BLaER1 (cell line): Measurements from ENCODE around the gene HCAR1.
"Not testable (repeated sequence)": the region's sequence is repeated elsewhere in the genome, so short reads cannot be mapped to it uniquely, and the experiment has no call there.

Experiments
- H3K27ac ChIP-seq: shearing (Covaris generic); formaldehyde crosslinking; 2 replicates; pipeline ENCODE4 v1.8.1; 2022
- H3K27me3 ChIP-seq: shearing (Covaris generic); formaldehyde crosslinking; 2 replicates; pipeline ENCODE4 v1.8.1; 2022
- H3K36me3 ChIP-seq: shearing (Covaris generic); formaldehyde crosslinking; 2 replicates; pipeline ENCODE4 v1.8.1; 2022
- H3K4me1 ChIP-seq: shearing (Covaris generic); formaldehyde crosslinking; 2 replicates; pipeline ENCODE4 v1.8.1; 2022
- H3K4me2 ChIP-seq: shearing (Covaris generic); formaldehyde crosslinking; 2 replicates; pipeline ENCODE4 v1.8.1; 2022
- H3K4me3 ChIP-seq: shearing (Covaris generic); formaldehyde crosslinking; 2 replicates; pipeline ENCODE4 v1.8.1; 2022
- H3K9ac ChIP-seq: shearing (Covaris generic); formaldehyde crosslinking; 2 replicates; pipeline ENCODE4 v1.8.1; 2022
- H3K9me3 ChIP-seq: shearing (Covaris generic); formaldehyde crosslinking; 2 replicates; pipeline ENCODE4 v1.8.1; 2022
- H4K20me1 ChIP-seq: shearing (Covaris generic); formaldehyde crosslinking; 2 replicates; pipeline ENCODE4 v1.8.1; 2022
- Cebpa-rat ChIP-seq: shearing (Covaris generic); IDR thresholded peaks from 2 replicates; pipeline ENCODE4 v1.8.1; 2022

Gene HCAR1

DNA sequence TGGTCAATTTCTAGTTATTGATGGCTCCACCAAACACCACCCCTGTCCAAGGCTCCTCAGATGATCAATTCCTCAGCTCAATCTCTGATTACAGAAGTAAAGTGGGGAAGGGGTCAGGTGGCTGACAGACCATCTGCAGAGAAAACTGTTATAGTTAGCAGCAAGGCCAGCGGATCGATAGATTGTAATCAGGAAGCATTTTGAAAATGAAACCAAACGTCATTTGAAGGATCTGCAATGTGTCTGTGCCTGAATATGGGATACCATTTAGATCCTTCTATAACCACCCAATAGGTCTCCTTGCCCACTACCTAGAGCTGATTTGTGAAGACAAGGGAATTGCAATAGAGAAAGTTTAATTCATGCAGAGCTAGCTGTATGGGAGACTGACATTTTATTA is 39.1 kb downstream of the HCAR1 start:
- TF ChIP-seq Cebpa-rat, result no peak
- no peaks in the 10 kb centered on the region for H3K27me3 ChIP-seq
- no peaks in the 10 kb centered on the region for H3K36me3 ChIP-seq
- 0 out of 2 replicates have a peak, but pooled peaks cover 5% of the 10 kb centered on the region for H3K4me1 ChIP-seq
- H3K4me2 ChIP-seq, result no peak overlapping the region
- no peak overlapping the region for H3K4me3 ChIP-seq
- no peak overlapping the region for H3K27ac ChIP-seq
- no peaks in the 10 kb centered on the region for H4K20me1 ChIP-seq
- H3K9ac ChIP-seq, result no peak overlapping the region
- no peaks in the 10 kb centered on the region for H3K9me3 ChIP-seq

DNA sequence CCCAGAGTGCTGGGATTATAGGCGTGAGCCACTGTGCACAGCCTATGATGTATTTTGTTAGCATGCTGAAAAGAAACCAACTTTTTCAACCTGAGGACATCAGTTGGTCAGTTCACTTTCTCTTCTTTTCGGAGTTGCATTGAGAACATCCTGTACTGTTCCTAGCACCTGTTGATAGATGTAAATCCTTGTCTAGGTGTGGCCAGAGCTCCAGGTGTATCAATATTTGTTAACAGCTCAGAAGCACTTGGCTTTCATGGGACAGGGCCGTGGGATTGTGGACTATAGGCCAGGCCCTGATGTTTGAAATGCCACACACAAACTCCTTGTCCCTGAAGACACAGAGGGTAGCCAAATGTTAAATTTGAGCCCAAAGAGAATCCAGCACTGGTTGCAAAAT is 42.4 kb downstream of the HCAR1 start:
- TF ChIP-seq Cebpa-rat, result no peak
- no peaks in the 10 kb centered on the region for H3K27me3 ChIP-seq
- no peak overlapping the region for H3K27ac ChIP-seq
- H3K36me3 ChIP-seq, result no peaks in the 10 kb centered on the region
- no peaks in the 10 kb centered on the region for H4K20me1 ChIP-seq
- 0 out of 2 replicates have a peak, but pooled peaks cover 5% of the 10 kb centered on the region for H3K4me1 ChIP-seq
- no peaks in the 10 kb centered on the region for H3K9me3 ChIP-seq
- H3K9ac ChIP-seq, result no peak overlapping the region
- no peak overlapping the region for H3K4me2 ChIP-seq
- no peak overlapping the region for H3K4me3 ChIP-seq

DNA sequence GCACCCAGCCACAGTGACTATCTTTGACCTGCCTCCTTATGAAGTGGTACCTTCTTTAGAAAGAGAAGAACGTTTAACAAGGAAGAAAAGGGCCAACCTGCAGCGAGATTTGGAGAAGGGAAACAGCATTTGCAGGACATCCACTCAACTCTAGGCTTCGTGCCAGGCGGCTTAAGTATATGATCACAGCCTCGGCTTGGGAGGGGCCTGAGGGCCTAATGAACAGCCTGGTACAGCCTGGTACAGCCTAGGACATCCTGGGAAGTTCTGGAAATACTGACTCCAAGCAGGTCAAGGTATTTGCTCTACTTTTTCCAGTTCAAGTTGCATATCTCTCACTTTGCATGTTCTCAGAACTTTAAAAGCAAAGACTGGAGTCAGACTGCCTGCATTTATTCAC is 43.6 kb downstream of the HCAR1 start:
- TF ChIP-seq Cebpa-rat, result no peak
- H3K36me3 ChIP-seq, result no peaks in the 10 kb centered on the region
- no peak overlapping the region for H3K9ac ChIP-seq
- H4K20me1 ChIP-seq, result no peaks in the 10 kb centered on the region
- no peaks in the 10 kb centered on the region for H3K9me3 ChIP-seq
- H3K4me3 ChIP-seq, result no peak overlapping the region
- 0 out of 2 replicates have a peak, but pooled peaks cover 5% of the 10 kb centered on the region for H3K4me1 ChIP-seq
- no peak overlapping the region for H3K27ac ChIP-seq
- no peaks in the 10 kb centered on the region for H3K27me3 ChIP-seq
- no peak overlapping the region for H3K4me2 ChIP-seq

DNA sequence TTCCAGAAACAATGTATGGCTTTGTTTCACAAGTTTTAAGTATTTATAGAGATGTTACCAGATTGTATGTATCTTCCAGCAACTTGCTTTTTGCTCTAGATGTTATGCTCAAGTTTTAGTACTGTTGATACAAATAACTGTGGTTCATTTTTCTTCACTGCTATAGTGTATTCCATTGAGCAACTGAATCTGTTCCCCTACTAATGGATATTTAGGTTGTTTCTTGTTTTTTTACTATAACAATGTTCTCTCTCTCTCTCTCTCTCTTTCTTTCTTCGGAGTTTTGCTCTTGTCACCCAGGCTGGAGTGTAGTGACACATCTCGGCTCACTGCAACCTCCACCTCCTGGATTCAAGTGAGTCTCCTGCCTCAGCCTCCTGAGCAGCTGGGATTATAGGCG is 44.1 kb downstream of the HCAR1 start:
- H3K9ac ChIP-seq, result no peak overlapping the region
- no peaks in the 10 kb centered on the region for H3K36me3 ChIP-seq
- no peak for TF ChIP-seq Cebpa-rat
- 0 out of 2 replicates have a peak, but pooled peaks cover 4% of the 10 kb centered on the region for H3K4me1 ChIP-seq
- H3K4me3 ChIP-seq, result no peak overlapping the region
- H4K20me1 ChIP-seq, result no peaks in the 10 kb centered on the region
- H3K27me3 ChIP-seq, result no peaks in the 10 kb centered on the region
- H3K4me2 ChIP-seq, result no peak overlapping the region
- H3K27ac ChIP-seq, result no peak overlapping the region
- no peaks in the 10 kb centered on the region for H3K9me3 ChIP-seq

DNA sequence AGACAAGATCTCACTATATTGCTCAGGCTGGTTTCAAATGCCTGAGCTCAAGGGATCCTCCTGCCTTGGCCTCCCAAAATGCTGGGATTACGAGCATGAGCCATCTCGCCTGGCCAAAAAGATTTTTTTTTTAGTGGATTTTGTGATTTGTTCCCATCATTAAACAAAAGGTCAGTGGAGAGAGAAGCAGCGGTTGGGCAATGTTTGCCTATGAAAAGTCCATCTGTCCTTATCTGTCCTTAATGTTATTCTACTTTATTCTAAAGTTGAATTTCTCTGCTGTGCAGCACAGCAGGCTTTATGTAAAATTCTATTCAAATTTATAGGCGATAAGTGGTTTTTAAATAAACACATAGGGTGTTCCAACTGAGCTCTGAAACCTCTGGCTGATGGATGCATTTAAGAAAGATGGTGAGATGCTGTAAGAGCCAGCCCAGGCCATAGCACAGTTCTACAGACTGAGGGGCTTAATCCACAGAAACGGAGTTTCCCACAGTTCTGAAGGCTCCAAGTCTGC is 46.3 kb downstream of the HCAR1 start:
- Histone ChIP-seq H3K36me3 (no peaks in the 10 kb centered on the region), H3K9me3 (no peaks in the 10 kb centered on the region), H3K4me3 (no peak overlapping the region), H3K27ac (no peak overlapping the region), H3K4me1 (peaks cover 8% of the 10 kb centered on the region; the same call in 1 of the 2 replicates), H4K20me1 (no peaks in the 10 kb centered on the region), H3K9ac (no peak overlapping the region), H3K4me2 (no peak overlapping the region), H3K27me3 (no peaks in the 10 kb centered on the region)
- no peak for TF ChIP-seq Cebpa-rat

DNA sequence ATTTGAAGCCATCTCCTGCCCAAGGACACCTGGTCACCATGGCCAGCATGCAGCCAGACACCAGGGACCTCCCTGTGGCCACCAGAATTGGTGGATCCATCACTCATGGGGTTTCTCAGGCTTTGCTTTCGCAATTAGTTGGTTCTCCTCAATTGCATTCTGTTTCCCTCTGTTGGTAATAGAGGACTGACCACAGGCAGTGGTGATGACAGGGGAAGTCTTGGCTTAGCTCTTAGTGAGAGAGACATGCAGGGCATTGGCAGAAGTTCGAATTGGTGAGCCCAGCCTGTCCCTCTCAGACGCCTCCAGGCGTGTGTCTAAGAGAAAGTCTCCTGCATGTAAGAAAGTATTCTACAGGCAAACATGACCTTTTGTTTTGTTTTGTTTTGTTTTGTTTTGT is 48.8 kb downstream of the HCAR1 start:
- Histone ChIP-seq H3K9me3 (no peaks in the 10 kb centered on the region), H3K4me3 (no peak overlapping the region), H3K4me1 (peaks cover 19% of the 10 kb centered on the region), H4K20me1 (no peaks in the 10 kb centered on the region), H3K4me2 (no peak overlapping the region), H3K27me3 (no peaks in the 10 kb centered on the region), H3K27ac (no peak overlapping the region), H3K9ac (no peak overlapping the region), H3K36me3 (no peaks in the 10 kb centered on the region)
- no peak for TF ChIP-seq Cebpa-rat

DNA sequence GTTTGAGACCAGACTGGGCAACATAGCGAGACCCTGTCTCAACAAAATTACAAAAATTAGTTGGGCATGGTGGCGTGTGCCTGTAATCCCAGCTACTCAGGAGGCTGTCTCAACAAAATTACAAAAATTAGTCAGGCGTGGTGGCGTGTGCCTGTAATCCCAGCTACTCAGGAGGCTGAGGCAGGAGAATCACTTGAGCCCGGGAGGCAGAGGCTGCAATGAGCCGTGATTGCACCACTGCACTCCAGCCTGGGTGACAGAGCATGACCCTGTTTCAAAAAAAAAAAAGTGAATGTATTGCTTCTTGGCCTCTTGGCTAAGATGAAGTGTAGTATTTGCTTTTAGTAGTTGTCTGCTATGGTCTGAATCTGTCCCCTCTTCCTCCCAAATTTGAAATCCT is 49.7 kb downstream of the HCAR1 start:
- H3K4me2 ChIP-seq, H3K27ac ChIP-seq, H3K4me3 ChIP-seq, H3K27me3 ChIP-seq, H3K9ac ChIP-seq, H3K36me3 ChIP-seq, H4K20me1 ChIP-seq, H3K9me3 ChIP-seq: not testable (repeated sequence)
- peaks cover 19% of the 10 kb centered on the region for H3K4me1 ChIP-seq

DNA sequence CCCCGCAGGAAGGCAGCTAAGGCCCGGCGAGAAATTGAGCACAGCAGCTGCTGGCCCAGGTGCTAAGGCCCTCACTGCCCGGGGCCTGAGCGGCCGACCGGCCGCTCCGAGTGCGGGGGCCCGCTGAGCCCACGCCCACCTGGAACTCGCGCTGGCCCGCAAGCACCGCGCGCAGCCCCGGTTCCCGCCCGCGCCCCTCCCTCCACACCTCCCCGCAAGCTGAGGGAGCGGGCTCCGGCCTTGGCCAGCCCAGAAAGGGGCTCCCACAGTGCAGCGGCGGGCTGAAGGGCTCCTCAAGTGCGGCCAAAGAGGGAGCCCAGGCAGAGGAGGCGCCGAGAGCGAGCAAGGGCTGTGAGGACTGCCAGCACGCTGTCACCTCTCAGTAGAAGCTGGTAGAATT is 53.9 kb downstream of the HCAR1 start:
- not testable (repeated sequence) for H3K4me3 ChIP-seq, H3K27me3 ChIP-seq, H3K4me2 ChIP-seq, H3K9me3 ChIP-seq, H3K27ac ChIP-seq, H3K36me3 ChIP-seq, H3K9ac ChIP-seq, H4K20me1 ChIP-seq
- H3K4me1 ChIP-seq, result peaks cover 24% of the 10 kb centered on the region
